ENCODE data around the gene LRP8.

Gene LRP8

DNA sequence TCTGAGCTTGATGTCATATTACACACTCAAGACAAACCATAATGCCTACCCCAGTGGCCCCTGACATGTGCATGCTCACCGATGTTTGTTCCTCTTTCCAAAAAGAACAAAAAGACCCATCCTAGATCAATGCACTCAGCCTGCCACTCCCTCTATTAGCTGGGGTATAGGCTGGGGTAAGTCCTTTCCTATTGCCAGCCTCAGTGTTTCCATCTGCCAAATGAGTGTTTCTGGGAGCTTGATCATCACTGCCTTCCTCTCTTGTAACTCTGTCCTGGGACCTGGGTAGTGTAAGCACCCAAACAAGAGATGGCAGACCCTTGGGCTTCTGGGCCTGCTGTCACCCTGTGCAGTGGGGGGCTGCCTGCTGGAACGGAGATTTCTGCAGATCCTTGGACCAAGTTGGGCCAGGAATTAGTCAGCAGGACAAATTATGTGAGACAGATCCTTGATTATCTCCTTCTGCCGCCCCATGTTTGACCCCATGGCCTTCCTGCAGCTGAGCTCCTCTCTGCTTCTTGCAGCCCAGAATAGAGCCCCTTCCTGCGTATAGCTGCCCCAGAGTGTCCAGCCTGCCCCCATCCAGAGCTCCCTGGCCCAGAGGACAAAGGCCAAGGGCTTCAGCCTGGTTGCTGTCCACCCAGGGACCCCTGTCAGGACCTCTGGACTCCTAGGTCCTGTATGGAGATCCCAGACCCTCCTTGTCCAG, 31.5 kb upstream of the LRP8 start:
- WGBS, 2 experiments (ENCODE audit: insufficient coverage in 2 of 2) = 93 to 100% methylated on average over 2 to 3 of the region's 4 CpGs
- H3K4me3 ChIP-seq (ENCODE audit: extremely low read depth, insufficient read depth, low read length, poor library complexity, severe bottlenecking) = no peak overlapping the region
- H3K27ac ChIP-seq (ENCODE audit: low read depth, low read length, severe bottlenecking) = no peak overlapping the region
- H3K4me1 ChIP-seq (ENCODE audit: control insufficient read depth, insufficient read depth, low read length, poor library complexity, severe bottlenecking) = no peaks in the 10 kb centered on the region
- no peaks in the 10 kb centered on the region for H3K36me3 ChIP-seq (ENCODE audit: control insufficient read depth, insufficient read depth, low read length)
- H3K9me3 ChIP-seq (ENCODE audit: control insufficient read depth, low read length) = no peaks in the 10 kb centered on the region

DNA sequence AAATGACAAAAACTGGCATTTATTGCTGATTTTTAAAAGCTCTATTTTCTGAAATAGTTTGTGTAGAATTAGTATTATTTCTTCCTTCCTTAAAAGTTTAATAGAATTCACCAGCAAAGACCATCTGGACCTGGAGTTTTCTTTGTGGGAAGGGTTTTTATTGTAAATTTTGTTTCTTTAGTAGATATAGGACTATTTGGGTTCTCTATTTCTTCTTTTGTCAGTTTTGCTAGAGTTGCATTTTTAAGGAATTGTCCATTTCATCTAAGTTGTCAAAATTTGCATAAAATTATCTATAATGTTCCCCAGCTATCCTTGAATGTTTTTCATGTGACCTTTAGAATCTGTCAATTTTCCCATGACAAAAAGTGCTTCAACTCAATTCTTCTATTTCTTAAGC, 28.8 kb upstream of the LRP8 start:
- Histone ChIP-seq H3K4me3 (ENCODE audit: extremely low read depth, insufficient read depth, low read length, poor library complexity, severe bottlenecking) (no peak overlapping the region), H3K27ac (ENCODE audit: low read depth, low read length, severe bottlenecking) (no peak overlapping the region), H3K36me3 (ENCODE audit: control insufficient read depth, insufficient read depth, low read length) (no peaks in the 10 kb centered on the region), H3K4me1 (ENCODE audit: control insufficient read depth, insufficient read depth, low read length, poor library complexity, severe bottlenecking) (no peaks in the 10 kb centered on the region), H3K9me3 (ENCODE audit: control insufficient read depth, low read length) (no peaks in the 10 kb centered on the region)

DNA sequence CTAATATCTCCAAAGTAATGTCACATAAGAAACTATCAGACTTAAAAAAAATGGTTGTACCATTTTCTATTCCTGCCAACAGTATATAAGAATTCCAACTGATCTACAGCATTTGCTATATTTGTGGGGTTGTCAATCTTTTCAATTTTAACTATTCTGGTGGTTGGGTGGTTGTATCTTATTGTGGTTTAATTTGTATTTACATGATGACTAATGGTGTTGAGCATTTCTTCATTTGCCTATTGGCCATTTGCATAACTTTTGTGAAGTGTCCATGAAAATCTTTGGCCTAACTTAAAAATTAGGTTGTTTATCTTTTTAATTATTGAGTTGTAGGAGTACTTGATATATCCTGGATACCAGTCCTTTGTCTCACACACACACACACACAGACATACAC, 26.2 kb upstream of the LRP8 start:
- no peak overlapping the region for H3K27ac ChIP-seq (ENCODE audit: low read depth, low read length, severe bottlenecking)
- H3K9me3 ChIP-seq (ENCODE audit: control insufficient read depth, low read length) = no peaks in the 10 kb centered on the region
- H3K4me1 ChIP-seq (ENCODE audit: control insufficient read depth, insufficient read depth, low read length, poor library complexity, severe bottlenecking) = no peaks in the 10 kb centered on the region
- H3K4me3 ChIP-seq (ENCODE audit: extremely low read depth, insufficient read depth, low read length, poor library complexity, severe bottlenecking) = no peak overlapping the region
- H3K36me3 ChIP-seq (ENCODE audit: control insufficient read depth, insufficient read depth, low read length) = no peaks in the 10 kb centered on the region

DNA sequence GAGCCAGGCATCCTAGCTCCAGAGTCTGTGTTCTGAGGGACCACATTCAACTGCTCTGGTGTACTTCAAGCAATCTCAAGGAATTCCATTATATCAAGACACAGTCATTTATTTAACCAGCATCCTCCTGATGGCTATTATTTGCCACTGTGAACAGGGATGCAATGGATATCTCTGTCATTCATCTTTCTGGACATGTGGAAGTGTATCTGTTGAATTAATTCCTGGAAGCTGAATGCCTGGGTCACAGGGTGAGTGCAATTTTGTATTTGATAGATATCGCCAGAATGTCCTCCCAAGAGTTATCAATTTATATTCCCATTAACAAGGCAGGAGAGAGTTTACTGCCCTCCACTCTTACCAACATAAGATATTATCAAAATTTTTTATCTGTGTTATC, 24.7 kb upstream of the LRP8 start:
- H3K9me3 ChIP-seq (ENCODE audit: control insufficient read depth, low read length) = no peaks in the 10 kb centered on the region
- H3K4me1 ChIP-seq (ENCODE audit: control insufficient read depth, insufficient read depth, low read length, poor library complexity, severe bottlenecking) = no peaks in the 10 kb centered on the region
- no peaks in the 10 kb centered on the region for H3K36me3 ChIP-seq (ENCODE audit: control insufficient read depth, insufficient read depth, low read length)
- H3K27ac ChIP-seq (ENCODE audit: low read depth, low read length, severe bottlenecking) = no peak overlapping the region
- no CpG with 5 or more reads among the region's 1 CpG for WGBS, 2 experiments (ENCODE audit: insufficient coverage in 2 of 2)
- H3K4me3 ChIP-seq (ENCODE audit: extremely low read depth, insufficient read depth, low read length, poor library complexity, severe bottlenecking) = no peak overlapping the region

DNA sequence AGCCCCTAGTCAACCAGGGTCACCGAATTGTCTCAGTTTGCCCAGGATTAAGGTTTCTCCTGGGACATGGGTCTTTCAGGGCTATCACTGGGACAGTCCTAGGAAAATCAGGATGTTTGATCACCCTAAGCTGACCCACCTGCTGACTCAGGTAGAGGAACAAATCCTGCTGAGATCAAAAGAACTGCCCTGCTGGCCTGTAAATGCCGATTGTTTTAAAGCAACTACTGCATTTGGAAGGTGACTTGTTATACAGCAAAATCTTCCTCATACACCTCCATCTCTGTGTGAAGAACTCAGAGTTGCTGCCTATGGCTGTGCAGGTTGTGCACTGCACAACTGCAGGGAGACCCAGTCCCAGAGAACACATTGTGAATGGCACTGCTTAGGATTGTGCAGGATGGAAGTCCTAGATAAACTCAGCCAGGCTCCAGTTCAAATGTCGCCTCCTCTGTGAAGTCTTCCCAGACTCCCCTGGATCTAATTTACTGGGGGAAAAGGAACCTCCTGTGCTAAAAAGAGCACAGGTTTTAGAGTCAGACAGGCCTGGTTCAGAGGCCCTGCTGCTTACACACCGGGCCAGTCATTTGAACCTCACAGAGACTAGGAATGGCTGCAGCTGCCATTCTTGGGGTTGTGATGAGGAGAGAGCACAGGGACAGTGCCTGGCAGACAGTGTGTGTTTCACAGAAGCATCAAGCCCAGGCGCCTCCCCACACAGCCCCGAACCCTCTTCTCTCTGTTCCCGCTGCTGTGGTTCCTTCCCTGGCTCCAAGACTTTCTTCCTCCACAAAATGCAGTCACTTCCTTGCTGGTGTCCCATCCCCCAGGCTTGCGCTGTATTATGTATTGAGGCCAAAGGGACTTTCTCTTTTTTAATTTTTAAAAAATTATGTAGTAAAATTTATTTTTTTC, 23.2 kb upstream of the LRP8 start:
- H3K4me3 ChIP-seq (ENCODE audit: extremely low read depth, insufficient read depth, low read length, poor library complexity, severe bottlenecking) = no peak overlapping the region
- WGBS, 2 experiments (ENCODE audit: insufficient coverage in 2 of 2) = 82 to 91% methylated on average over 5 of the region's 8 CpGs
- H3K4me1 ChIP-seq (ENCODE audit: control insufficient read depth, insufficient read depth, low read length, poor library complexity, severe bottlenecking) = no peaks in the 10 kb centered on the region
- H3K9me3 ChIP-seq (ENCODE audit: control insufficient read depth, low read length) = no peaks in the 10 kb centered on the region
- H3K36me3 ChIP-seq (ENCODE audit: control insufficient read depth, insufficient read depth, low read length) = no peaks in the 10 kb centered on the region
- H3K27ac ChIP-seq (ENCODE audit: low read depth, low read length, severe bottlenecking) = no peak overlapping the region

DNA sequence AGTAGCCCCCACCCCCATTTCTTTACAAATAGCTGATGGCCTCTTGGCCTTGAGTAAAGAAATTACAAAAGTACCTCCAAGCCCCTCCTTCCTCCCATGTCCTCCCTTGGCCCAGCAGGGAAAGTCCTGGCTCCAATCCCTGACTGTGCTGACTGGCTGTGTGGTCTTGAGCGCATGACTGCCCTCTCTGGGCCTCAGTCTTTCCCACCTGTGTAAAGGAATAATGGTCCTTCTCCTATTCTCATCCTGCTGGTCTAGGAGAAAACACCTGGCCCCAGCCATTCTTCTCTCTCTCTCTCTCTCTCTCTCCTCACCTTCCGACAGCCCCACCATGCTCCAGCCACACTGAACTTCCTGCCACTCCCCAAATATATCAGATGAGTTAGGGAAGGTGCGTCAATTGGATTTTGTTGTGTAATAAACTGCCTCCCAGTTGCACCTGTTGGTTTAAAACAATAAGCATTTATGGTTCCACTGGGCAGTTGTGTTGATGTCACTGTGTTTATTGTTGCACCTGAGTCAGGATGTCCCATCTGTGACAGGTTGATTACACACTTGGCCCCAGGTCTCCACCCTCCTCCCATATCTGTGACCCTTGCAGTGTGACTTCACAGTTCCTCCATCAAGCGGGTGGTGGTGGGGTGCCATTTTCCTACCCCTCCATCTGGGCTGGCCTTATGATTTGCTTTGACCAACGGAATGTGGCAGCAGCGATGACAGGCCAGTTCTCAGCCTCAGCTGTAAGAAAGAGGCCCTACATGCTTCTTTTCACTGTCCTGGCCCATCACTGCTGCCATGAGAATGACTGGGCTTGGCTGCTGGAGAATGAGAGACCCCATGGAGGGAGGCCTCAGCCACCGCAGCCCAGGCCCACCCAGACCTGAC, 22.3 kb upstream of the LRP8 start:
- Histone ChIP-seq H3K27ac (ENCODE audit: low read depth, low read length, severe bottlenecking) (no peak overlapping the region), H3K36me3 (ENCODE audit: control insufficient read depth, insufficient read depth, low read length) (no peaks in the 10 kb centered on the region), H3K9me3 (ENCODE audit: control insufficient read depth, low read length) (no peaks in the 10 kb centered on the region), H3K4me3 (ENCODE audit: extremely low read depth, insufficient read depth, low read length, poor library complexity, severe bottlenecking) (no peak overlapping the region), H3K4me1 (ENCODE audit: control insufficient read depth, insufficient read depth, low read length, poor library complexity, severe bottlenecking) (no peaks in the 10 kb centered on the region)
- 89 to 96% methylated on average over 5 of the region's 7 CpGs for WGBS, 2 experiments (ENCODE audit: insufficient coverage in 2 of 2)

DNA sequence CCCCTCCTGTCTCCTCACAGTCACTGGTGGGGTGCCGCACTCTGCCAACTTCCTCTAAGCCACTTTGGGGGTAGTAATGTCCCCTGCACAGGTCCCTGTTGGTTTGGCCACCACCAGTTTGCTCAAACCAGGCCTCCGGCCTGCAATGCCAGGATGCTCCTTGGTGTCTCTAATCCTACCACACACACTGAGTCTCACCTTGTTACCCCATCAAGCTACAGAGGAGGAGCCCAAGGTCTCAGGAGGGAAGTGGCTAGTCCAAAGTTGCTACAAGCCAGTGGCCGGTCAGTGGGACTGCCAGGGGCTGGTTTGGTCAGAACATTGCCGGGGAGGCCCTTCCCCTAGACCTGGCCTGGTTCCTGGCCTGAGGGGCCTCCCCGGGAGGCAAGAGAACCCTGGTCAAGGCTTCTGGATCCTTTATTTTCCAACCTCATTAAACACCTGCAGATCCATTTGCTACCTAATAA, 21.5 kb upstream of the LRP8 start:
- Histone ChIP-seq H3K27ac (ENCODE audit: low read depth, low read length, severe bottlenecking) (no peak overlapping the region), H3K4me1 (ENCODE audit: control insufficient read depth, insufficient read depth, low read length, poor library complexity, severe bottlenecking) (no peaks in the 10 kb centered on the region), H3K36me3 (ENCODE audit: control insufficient read depth, insufficient read depth, low read length) (no peaks in the 10 kb centered on the region), H3K4me3 (ENCODE audit: extremely low read depth, insufficient read depth, low read length, poor library complexity, severe bottlenecking) (no peak overlapping the region), H3K9me3 (ENCODE audit: control insufficient read depth, low read length) (no peaks in the 10 kb centered on the region)
- 90 to 96% methylated on average over 3 to 5 of the region's 5 CpGs for WGBS, 2 experiments (ENCODE audit: insufficient coverage in 2 of 2)

DNA sequence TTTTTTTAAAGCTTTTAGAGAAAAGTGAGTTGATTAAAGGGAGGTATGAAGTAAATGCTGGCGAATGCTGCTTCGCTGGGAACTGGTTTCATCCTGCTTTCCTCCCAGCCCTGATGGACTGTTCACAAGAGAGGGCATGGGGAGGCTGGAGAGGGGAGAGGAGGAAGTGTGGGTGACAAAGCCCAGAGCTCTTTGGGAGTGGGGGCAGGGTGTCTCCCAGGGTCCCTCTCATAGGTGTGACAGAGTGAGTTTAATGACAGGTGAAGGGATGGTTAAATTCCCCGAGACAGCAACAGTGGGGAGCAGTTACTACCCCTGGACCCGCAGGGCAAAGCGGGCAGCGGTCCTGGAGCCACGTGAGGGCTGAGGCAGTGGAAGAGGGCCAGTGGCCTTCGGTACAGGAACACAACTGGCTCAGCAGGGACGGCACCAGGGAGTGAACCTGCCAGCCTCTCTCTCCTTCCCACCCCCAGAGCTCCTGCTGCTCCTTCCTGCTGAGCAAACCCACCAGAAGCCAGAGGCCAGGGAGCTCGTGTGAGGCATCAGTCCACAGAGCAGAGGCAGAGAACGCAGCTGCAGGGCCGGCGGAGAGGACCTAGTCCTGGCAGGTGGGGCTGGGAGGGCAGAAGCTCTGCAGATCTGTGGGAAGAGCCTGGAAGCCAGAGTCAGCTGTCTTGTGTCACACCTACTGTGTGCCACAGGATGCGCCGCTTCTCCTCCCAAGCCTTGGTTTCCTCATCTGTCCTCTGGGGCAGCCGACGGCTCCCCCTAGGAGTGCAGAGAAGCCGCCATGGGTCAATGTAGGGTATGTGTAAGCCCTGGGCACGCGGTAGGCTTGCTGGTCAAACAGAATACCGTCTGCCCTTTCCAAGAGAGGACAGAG, 20.9 kb upstream of the LRP8 start:
- Histone ChIP-seq H3K9me3 (ENCODE audit: control insufficient read depth, low read length) (no peaks in the 10 kb centered on the region), H3K36me3 (ENCODE audit: control insufficient read depth, insufficient read depth, low read length) (no peaks in the 10 kb centered on the region), H3K4me1 (ENCODE audit: control insufficient read depth, insufficient read depth, low read length, poor library complexity, severe bottlenecking) (peaks cover 3% of the 10 kb centered on the region), H3K4me3 (ENCODE audit: extremely low read depth, insufficient read depth, low read length, poor library complexity, severe bottlenecking) (no peak overlapping the region), H3K27ac (ENCODE audit: low read depth, low read length, severe bottlenecking) (no peak overlapping the region)
- 85% methylated on average over 19 to 20 of the region's 21 CpGs for WGBS, 2 experiments (ENCODE audit: insufficient coverage in 2 of 2)

DNA sequence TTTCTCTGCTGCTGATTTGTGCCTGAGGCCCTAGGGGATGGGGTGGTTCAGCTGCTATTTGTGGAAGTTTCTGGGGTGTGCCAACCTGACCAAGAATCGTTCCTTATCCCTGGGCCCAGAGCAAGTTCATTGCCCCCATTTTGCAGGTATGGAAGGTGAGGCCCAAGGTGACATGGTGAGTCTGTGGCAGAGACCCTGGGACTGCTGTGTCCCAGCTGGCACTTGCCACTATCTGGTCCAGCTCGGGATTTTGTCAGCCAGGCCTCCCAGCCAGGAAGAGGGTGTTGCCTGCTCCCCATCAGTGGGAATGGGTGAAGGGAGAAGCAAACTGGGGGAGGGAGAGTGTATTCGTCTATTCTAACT, 18.9 kb upstream of the LRP8 start:
- H3K4me1 ChIP-seq (ENCODE audit: control insufficient read depth, insufficient read depth, low read length, poor library complexity, severe bottlenecking) = peaks cover 9% of the 10 kb centered on the region
- H3K9me3 ChIP-seq (ENCODE audit: control insufficient read depth, low read length) = no peaks in the 10 kb centered on the region
- no peaks in the 10 kb centered on the region for H3K36me3 ChIP-seq (ENCODE audit: control insufficient read depth, insufficient read depth, low read length)
- H3K27ac ChIP-seq (ENCODE audit: low read depth, low read length, severe bottlenecking) = no peak overlapping the region
- WGBS, 2 experiments (ENCODE audit: insufficient coverage in 2 of 2) = 97 to 100% methylated on average over 1 to 3 of the region's 3 CpGs
- no peak overlapping the region for H3K4me3 ChIP-seq (ENCODE audit: extremely low read depth, insufficient read depth, low read length, poor library complexity, severe bottlenecking)

Data from mesodermal cell (in vitro differentiated cells).